Transverse colon (tissue), 4 donors: ENCODE data around the gene ZNF385B. TPM values are rescaled to one million over a fixed set of nuclear protein-coding genes. Genes with fewer than 3 reads are reported as not detected.

Source experiments
- DNase-seq: peaks from one replicate; pipeline ENCODE4 v3.0.0-alpha.2; 2019
- H3K27ac ChIP-seq, 4 donors: fragments of 200-600 bp; sonication (generic); 2 replicates each; pipeline ENCODE4 v1.5.1; 2016 to 2018; ENCODE audit warnings: inconsistent platforms in 4 of 4
- H3K27me3 ChIP-seq: fragments of 200-600 bp; sonication (generic); 2 replicates; pipeline ENCODE4 v1.5.1; 2017; ENCODE audit warnings: inconsistent platforms
- H3K36me3 ChIP-seq, 4 donors: fragments of 200-600 bp; sonication (generic); 2 replicates each; pipeline ENCODE4 v1.5.1; 2017 to 2019; ENCODE audit warnings: inconsistent platforms in 4 of 4
- H3K4me1 ChIP-seq, 4 donors: fragments of 200-600 bp; sonication (generic); 2 replicates each; pipeline ENCODE4 v1.5.1; 2017 to 2020; ENCODE audit warnings: inconsistent platforms in 4 of 4
- H3K4me3 ChIP-seq, 4 donors: fragments of 200-600 bp; sonication (generic); 1 replicate in 1 of 4; 2 replicates in 3 of 4; pipeline versions ENCODE4 v1.5.1 to v1.6.1; 2017 to 2019; ENCODE audit warnings: inconsistent platforms in 4 of 4
- H3K9me3 ChIP-seq, 2 donors: fragments of 200-600 bp; sonication (generic); 2 replicates each; pipeline ENCODE4 v1.5.1; 2017 to 2019; ENCODE audit warnings: inconsistent platforms in 2 of 2
- CTCF ChIP-seq, 5 experiments: fragments of 200-600 bp in 3 of 5; fragments of 450-650 bp in 2 of 5; sonication (generic) in 3 of 5; IDR thresholded peaks; 1 replicate in 2 of 5; 2 replicates in 3 of 5; pipeline ENCODE4 v1.5.1; 2016 to 2017; ENCODE audit warnings: antibody characterized with exemption in 5 of 5, inconsistent platforms in 3 of 5, mild to moderate bottlenecking in 2 of 5, moderate library complexity in 1 of 5
- EP300 ChIP-seq: sonication (generic); formaldehyde crosslinking; IDR thresholded peaks from one replicate; pipeline ENCODE4 v1.6.1; 2017; ENCODE audit warnings: antibody characterized with exemption, low read depth
- POLR2A ChIP-seq: fragments of 450-650 bp; IDR thresholded peaks from one replicate; pipeline ENCODE4 v1.6.1; 2016; ENCODE audit warnings: antibody characterized with exemption, mild to moderate bottlenecking, moderate library complexity
- POLR2AphosphoS5 ChIP-seq, 3 donors: sonication (generic); formaldehyde crosslinking; IDR thresholded peaks; one replicate each; pipeline ENCODE4 v1.6.1; 2016; ENCODE audit warnings: antibody characterized with exemption in 3 of 3
- WGBS, 2 donors: methylation state at CpG; one replicate each; pipeline ENCODE4 v1.1.5; 2018; ENCODE audit warnings: low coverage in 1 of 2; 5-methylcytosine and 5-hydroxymethylcytosine counted together
- in situ Hi-C, 4 donors: fragments of 200-750 bp; cut with MboI; loops; one replicate each; pipeline versions ENCODE4 v1.15.0 to v1.15.1; 2017; ENCODE audit warnings: low sequenced_read_pairs in 3 of 4, low pct_ligation_motif_present in 1 of 4, low pct_unique_long_range_greater_than_20kb in 1 of 4
- intact Hi-C: fragments of 100-400 bp; cut with DNase I; formaldehyde crosslinking; loops from one replicate; pipeline ENCODE4 v1.15.1; 2023; ENCODE audit warnings: low total_unique reads
- total RNA-seq, 4 donors: library from RNA; depleted of rRNA; stranded (reverse); fragments of >200 nt; gene quantifications; one replicate each; pipeline ENCODE4 v1.1.0, GENCODE V29; 2016

The ZNF385B gene
- total RNA-seq, 4 donors from 2014 or later, result 1.2 to 6.0 (median 2.4) TPM

- Histone ChIP-seq H3K36me3 (no peaks in the 10 kb centered on the region), H3K4me3 (no peak overlapping the region), H3K4me1 (no peaks in the 10 kb centered on the region), H3K27ac (no peak overlapping the region), H3K9me3 (no peaks in the 10 kb centered on the region), H3K27me3 (no peaks in the 10 kb centered on the region)
- in situ Hi-C loops, result no loop called here
- 71 to 100% methylated on average over 1 of the region's 1 CpG for WGBS, 2 donors
- intact Hi-C loops, result no loop called here
- no peak for DNase-seq
- no peak for TF ChIP-seq POLR2AphosphoS5 (IDR thresholded peaks at IDR 0.05)
- no peak for TF ChIP-seq POLR2A
- no peak for TF ChIP-seq CTCF (IDR thresholded peaks at IDR 0.05)
- TF ChIP-seq EP300, result no peak
Observed at GRCh38 chr2:179513181-179513580, 348.2 kb downstream of the ZNF385B start.

- H3K27me3 ChIP-seq, result no peaks in the 10 kb centered on the region
- H3K27ac ChIP-seq, result no peak overlapping the region
- no peaks in the 10 kb centered on the region for H3K36me3 ChIP-seq
- H3K4me3 ChIP-seq, result no peak overlapping the region
- in situ Hi-C loops, result no loop called here
- DNase-seq, result no peak
- no peak for TF ChIP-seq POLR2AphosphoS5 (IDR thresholded peaks at IDR 0.05)
- WGBS, 2 donors, result 85 to 94% methylated on average over 1 of the region's 1 CpG
- H3K9me3 ChIP-seq, result no peaks in the 10 kb centered on the region
- intact Hi-C loops, result no loop called here
- no peaks in the 10 kb centered on the region for H3K4me1 ChIP-seq
Observed at GRCh38 chr2:179512281-179513035, 349.0 kb downstream of the ZNF385B start.

GRCh38 chr2:179511105-179511789, 350.2 kb downstream of the ZNF385B start:
- H3K27me3 ChIP-seq, result no peaks in the 10 kb centered on the region
- intact Hi-C loops (no loop called here), in situ Hi-C loops (no loop called here)
- no peaks in the 10 kb centered on the region for H3K36me3 ChIP-seq
- no peaks in the 10 kb centered on the region for H3K9me3 ChIP-seq
- TF ChIP-seq POLR2A, result no peak
- TF ChIP-seq CTCF (IDR thresholded peaks at IDR 0.05), result no peak
- TF ChIP-seq EP300, result no peak
- no peak for TF ChIP-seq POLR2AphosphoS5 (IDR thresholded peaks at IDR 0.05)
- DNase-seq, result no peak
- H3K27ac ChIP-seq, result no peak overlapping the region
- no peak overlapping the region for H3K4me3 ChIP-seq
- H3K4me1 ChIP-seq, result no peaks in the 10 kb centered on the region
- WGBS, 2 donors, result 58 to 60% methylated on average over 3 to 4 of the region's 4 CpGs

GRCh38 chr2:179495315-179495714, 366.1 kb downstream of the ZNF385B start:
- H3K4me1 ChIP-seq, result no peaks in the 10 kb centered on the region
- H3K27me3 ChIP-seq, result no peaks in the 10 kb centered on the region
- no peak overlapping the region for H3K4me3 ChIP-seq
- H3K36me3 ChIP-seq, result no peaks in the 10 kb centered on the region
- H3K9me3 ChIP-seq, result peaks cover 0 to 3% of the 10 kb centered on the region in 2 donors
- H3K27ac ChIP-seq, result no peak overlapping the region
- WGBS, 2 donors, result 93 to 98% methylated on average over 4 of the region's 4 CpGs
- in situ Hi-C loops, result no loop called here
- DNase-seq, result no peak
- intact Hi-C loops, result no loop called here
- TF ChIP-seq POLR2A, result no peak
- TF ChIP-seq CTCF (IDR thresholded peaks at IDR 0.05), result no peak
- TF ChIP-seq EP300, result no peak
- no peak for TF ChIP-seq POLR2AphosphoS5 (IDR thresholded peaks at IDR 0.05)
